GM12891 (cell line): ENCODE measurements around the gene SPIRE1.

Experiments used
- DNase-seq: peaks from one replicate; pipeline ENCODE4 v3.0.0; 2011; ENCODE audit warnings: low spot score; ENCODE audit not compliant: insufficient read length
- FAIRE-seq: peaks from 2 replicates; lab custom pipeline; 2011; peaks lifted over from hg19 to GRCh38; lab: Jason Lieb, UNC
- PAX5 ChIP-seq: IDR thresholded peaks from 2 replicates; pipeline ENCODE4 v1.6.1; 2011; ENCODE audit warnings: low read length, moderate library complexity, mild to moderate bottlenecking; ENCODE audit not compliant: insufficient read depth, severe bottlenecking
- POLR2A ChIP-seq: IDR thresholded peaks from 2 replicates; pipeline ENCODE4 v1.6.1; 2011; ENCODE audit warnings: low read depth, low read length, control low read depth
- POLR2AphosphoS5 ChIP-seq: IDR thresholded peaks from 2 replicates; pipeline ENCODE4 v1.6.1; 2011; ENCODE audit warnings: low read depth, low read length, control low read depth
- POU2F2 ChIP-seq: IDR thresholded peaks from 2 replicates; pipeline ENCODE4 v1.6.1; 2011; ENCODE audit warnings: low read depth, mild to moderate bottlenecking, control low read depth, low read length, moderate library complexity
- SPI1 ChIP-seq: IDR thresholded peaks from 2 replicates; pipeline ENCODE4 v1.6.1; 2011; ENCODE audit warnings: low read depth, low read length, control low read depth
- TAF1 ChIP-seq: IDR thresholded peaks from 2 replicates; pipeline ENCODE4 v1.6.1; 2011; ENCODE audit warnings: low read depth, low read length, control low read depth

SPIRE1 gene

GRCh38 chr18:12398625-12399024 is 259.3 kb downstream of the SPIRE1 start:
- FAIRE-seq (no peak), DNase-seq (no peak)
- TF ChIP-seq SPI1 = no peak
- no peak for TF ChIP-seq POLR2A
- no peak for TF ChIP-seq POLR2AphosphoS5

GRCh38 chr18:12397793-12398192 is 260.1 kb downstream of the SPIRE1 start:
- no peak for DNase-seq
- TF ChIP-seq PAX5 (no peak), TAF1 (no peak), POLR2AphosphoS5 (no peak), POU2F2 (no peak), POLR2A (no peak), SPI1 (no peak)
- FAIRE-seq = no peak

GRCh38 chr18:12397254-12397653 is 260.7 kb downstream of the SPIRE1 start:
- DNase-seq (no peak), FAIRE-seq (no peak)
- TF ChIP-seq TAF1 (no peak), POU2F2 (no peak), POLR2A (no peak), POLR2AphosphoS5 (no peak), SPI1 (no peak), PAX5 (no peak)
